NOMO-1 treated with dmso at 0.1 percent for 144 hours (cell line): ENCODE data around the gene FBXO31.

Source experiments
- DNase-seq: peaks from one replicate; lab custom pipeline; 2025; ENCODE audit not compliant: unreplicated experiment; lab: John Stamatoyannopoulos, UW

The FBXO31 gene

GRCh38 chr16:87316923-87317749 lies 66.4 kb downstream of the FBXO31 start, which contains the start of gene C16orf95:
Gene C16orf95 (minus strand): TSS chr16:87317392. CDS start chr16:87317242, 150 bp downstream.
- peak; percentile 85 for DNase-seq

GRCh38 chr16:87316450-87316922 lies 67.1 kb downstream of the FBXO31 start:
- no peak for DNase-seq

- no peak for DNase-seq
Observed at GRCh38 chr16:87314990-87315420, 68.6 kb downstream of the FBXO31 start.

- no peak for DNase-seq
Observed at GRCh38 chr16:87312008-87312407, 71.6 kb downstream of the FBXO31 start.

- DNase-seq, result no peak
Observed at GRCh38 chr16:87311387-87311786, 72.2 kb downstream of the FBXO31 start.

GRCh38 chr16:87310610-87311009 lies 73.0 kb downstream of the FBXO31 start:
- DNase-seq, result no peak

GRCh38 chr16:87309620-87310525 lies 73.7 kb downstream of the FBXO31 start:
- DNase-seq, result no peak

GRCh38 chr16:87308826-87309225 lies 74.8 kb downstream of the FBXO31 start:
- DNase-seq, result no peak

GRCh38 chr16:87306516-87306915 lies 77.1 kb downstream of the FBXO31 start:
- DNase-seq, result no peak

- DNase-seq, result no peak
Observed at GRCh38 chr16:87305505-87306391, 77.8 kb downstream of the FBXO31 start.

- DNase-seq, result no peak
Observed at GRCh38 chr16:87304951-87305350, 78.6 kb downstream of the FBXO31 start.

GRCh38 chr16:87303962-87304521 lies 79.5 kb downstream of the FBXO31 start:
- DNase-seq, result no peak

- DNase-seq, result no peak
Observed at GRCh38 chr16:87303431-87303930, 80.1 kb downstream of the FBXO31 start.

GRCh38 chr16:87298857-87299465 lies 84.6 kb downstream of the FBXO31 start:
- DNase-seq, result no peak

- no peak for DNase-seq
Observed at GRCh38 chr16:87297918-87298631, 85.5 kb downstream of the FBXO31 start.

- DNase-seq, result no peak
Observed at GRCh38 chr16:87297407-87297806, 86.2 kb downstream of the FBXO31 start.

GRCh38 chr16:87295661-87296531 lies 87.7 kb downstream of the FBXO31 start:
- no peak for DNase-seq

GRCh38 chr16:87295259-87295658 lies 88.3 kb downstream of the FBXO31 start:
- DNase-seq, result no peak
